ENCODE measurements around the gene RAP1A. TPM values are rescaled to one million over a fixed set of nuclear protein-coding genes. Genes with fewer than 3 reads are reported as not detected.

RAP1A gene
- total RNA-seq, 2 donors from 2014 or later: 126 to 165 TPM

Other genes starting within 250 kb of the RAP1A start
- 1 to 10 TPM; 2.7 to 6.9 TPM for gene OVGP1, start 192.1 kb upstream of the RAP1A start, total RNA-seq
- 10 to 100 TPM; 33.9 to 39.2 TPM for gene WDR77, start 170.5 kb upstream of the RAP1A start, total RNA-seq
- gene ATP5PB, start 170.3 kb upstream of the RAP1A start, total RNA-seq: 100 to 1,000 TPM; 320 to 332 TPM
- 1 to 10 TPM; 6.4 to 8.9 TPM for gene C1orf162, start 145.8 kb upstream of the RAP1A start, total RNA-seq
- gene ADORA3, start 116.2 kb upstream of the RAP1A start, total RNA-seq: under 1 TPM in 1 of 2 donors, not detected in 1; 0.11 TPM
- gene TMIGD3, start 116.2 kb upstream of the RAP1A start, total RNA-seq: not detected
- 1 to 10 TPM; 1.4 to 4.4 TPM for gene INKA2, start 119.6 kb downstream of the RAP1A start, total RNA-seq
- 10 to 100 TPM; 11.2 to 13.6 TPM for gene DDX20, start 136.1 kb downstream of the RAP1A start, total RNA-seq

Measured in activated naive CD4-positive, alpha-beta T cell treated with anti-CD3 and anti-CD28 coated beads, Interleukin-2, amount 50 U/mL, for 72 hours (primary cell).